Colonic mucosa (tissue), 4 donors: ENCODE data around the gene HTR7. TPM values are rescaled to one million over a fixed set of nuclear protein-coding genes. Genes with fewer than 3 reads are reported as not detected.

ENCODE experiments used
- DNase-seq: peaks from one replicate; pipeline ENCODE4 v3.0.0-alpha.2; 2020
- H3K27ac ChIP-seq: fragments of 200-600 bp; one replicate; pipeline ENCODE4 v1.8.0; 2021
- H3K27me3 ChIP-seq: fragments of 200-600 bp; one replicate; pipeline ENCODE4 v1.8.0; 2021
- H3K36me3 ChIP-seq: fragments of 200-600 bp; one replicate; pipeline ENCODE4 v1.8.0; 2021
- H3K4me1 ChIP-seq: fragments of 200-600 bp; one replicate; pipeline ENCODE4 v1.8.0; 2021; ENCODE audit warnings: mild to moderate bottlenecking
- H3K4me3 ChIP-seq: fragments of 200-600 bp; one replicate; pipeline ENCODE4 v1.8.0; 2021
- H3K9ac ChIP-seq, 2 donors: one replicate each; pipeline ENCODE4 v1.7.0; 2013; ENCODE audit warnings: control low read depth in 2 of 2, low read depth in 2 of 2, low read length in 2 of 2
- H3K9me3 ChIP-seq: fragments of 200-600 bp; one replicate; pipeline ENCODE4 v1.8.0; 2021
- CTCF ChIP-seq: fragments of 200-600 bp; IDR thresholded peaks from one replicate; pipeline ENCODE4 v1.8.0; 2022; ENCODE audit warnings: antibody characterized with exemption, mild to moderate bottlenecking
- intact Hi-C: fragments of 100-400 bp; cut with DNase I; formaldehyde crosslinking; loops from one replicate; pipeline ENCODE4 v1.14.1; 2022
- total RNA-seq, 2 donors: library from RNA; stranded (reverse); fragmentation: NEBNext Ultra II Directional in 1 of 2; extraction: Animal tissue kit (Norgen Biotek cat#: 25700) in 1 of 2; gene quantifications; one replicate each; pipeline ENCODE4 v1.2.1, GENCODE V29; 2021
- donor health status: healthy.
- donor health status: DM: no; HTN: no; CAD: no.
- donor health status: DM: no; HTN: no; CAD: no.

HTR7 gene
- total RNA-seq, 2 donors from 2014 or later = 0.07 to 0.29 TPM

- no peaks in the 10 kb centered on the region for H3K9me3 ChIP-seq
- H3K9ac ChIP-seq = no peak overlapping the region
- no peaks in the 10 kb centered on the region for H3K27me3 ChIP-seq
- H3K4me3 ChIP-seq = no peak overlapping the region
- DNase-seq = no peak
- H3K36me3 ChIP-seq = no peaks in the 10 kb centered on the region
- no peaks in the 10 kb centered on the region for H3K4me1 ChIP-seq
- no peak for TF ChIP-seq CTCF
- no peak overlapping the region for H3K27ac ChIP-seq
- intact Hi-C loops = no loop called here
Measured at GRCh38 chr10:90889636-90890035, 31.8 kb upstream of the HTR7 start.

GRCh38 chr10:90888387-90888786 lies 30.5 kb upstream of the HTR7 start:
- H3K4me3 ChIP-seq = no peak overlapping the region
- no peak overlapping the region for H3K9ac ChIP-seq
- no peak for DNase-seq
- H3K36me3 ChIP-seq = no peaks in the 10 kb centered on the region
- no peak for TF ChIP-seq CTCF
- H3K27ac ChIP-seq = no peak overlapping the region
- H3K27me3 ChIP-seq = no peaks in the 10 kb centered on the region
- intact Hi-C loops = no loop called here
- no peaks in the 10 kb centered on the region for H3K4me1 ChIP-seq
- no peaks in the 10 kb centered on the region for H3K9me3 ChIP-seq

- Histone ChIP-seq H3K9ac (no peak overlapping the region), H3K9me3 (no peaks in the 10 kb centered on the region), H3K27me3 (no peaks in the 10 kb centered on the region), H3K4me3 (no peak overlapping the region), H3K4me1 (no peaks in the 10 kb centered on the region), H3K27ac (no peak overlapping the region), H3K36me3 (no peaks in the 10 kb centered on the region)
- TF ChIP-seq CTCF = no peak
- DNase-seq = peak; percentile 65
- intact Hi-C loops = no loop called here
Measured at GRCh38 chr10:90887555-90887954, 29.7 kb upstream of the HTR7 start.

- Histone ChIP-seq H3K27ac (no peak overlapping the region), H3K36me3 (no peaks in the 10 kb centered on the region), H3K9ac (no peak overlapping the region), H3K9me3 (no peaks in the 10 kb centered on the region), H3K4me1 (no peaks in the 10 kb centered on the region), H3K27me3 (no peaks in the 10 kb centered on the region), H3K4me3 (no peak overlapping the region)
- TF ChIP-seq CTCF = no peak
- intact Hi-C loops = no loop called here
- DNase-seq = no peak
Measured at GRCh38 chr10:90885176-90885575, 27.3 kb upstream of the HTR7 start.

- Histone ChIP-seq H3K27ac (no peak overlapping the region), H3K9me3 (no peaks in the 10 kb centered on the region), H3K4me3 (no peak overlapping the region), H3K27me3 (no peaks in the 10 kb centered on the region), H3K4me1 (no peaks in the 10 kb centered on the region), H3K36me3 (no peaks in the 10 kb centered on the region), H3K9ac (no peak overlapping the region)
- DNase-seq = no peak
- intact Hi-C loops = no loop called here
- TF ChIP-seq CTCF = no peak
Measured at GRCh38 chr10:90884431-90884830, 26.6 kb upstream of the HTR7 start.
